LNCaP clone FGC (cell line): ENCODE data around the gene ARMC5.
"Not testable (repeated sequence)": the region's sequence is repeated elsewhere in the genome, so short reads cannot be mapped to it uniquely, and the experiment has no call there.

Experiments
- DNase-seq: peaks from one replicate; pipeline ENCODE4 v3.0.0-alpha.2; 2011; ENCODE audit warnings: low read depth
- H3K4me3 ChIP-seq: 2 replicates; pipeline ENCODE4 v1.5.1; 2011; ENCODE audit warnings: mild to moderate bottlenecking, low read depth, low read length, control low read depth
- CTCF ChIP-seq: IDR thresholded peaks from 2 replicates; pipeline ENCODE4 v1.5.1; 2012; ENCODE audit warnings: mild to moderate bottlenecking; ENCODE audit not compliant: control insufficient read depth, insufficient read depth; ENCODE audit errors: extremely low read depth

The ARMC5 gene

DNA sequence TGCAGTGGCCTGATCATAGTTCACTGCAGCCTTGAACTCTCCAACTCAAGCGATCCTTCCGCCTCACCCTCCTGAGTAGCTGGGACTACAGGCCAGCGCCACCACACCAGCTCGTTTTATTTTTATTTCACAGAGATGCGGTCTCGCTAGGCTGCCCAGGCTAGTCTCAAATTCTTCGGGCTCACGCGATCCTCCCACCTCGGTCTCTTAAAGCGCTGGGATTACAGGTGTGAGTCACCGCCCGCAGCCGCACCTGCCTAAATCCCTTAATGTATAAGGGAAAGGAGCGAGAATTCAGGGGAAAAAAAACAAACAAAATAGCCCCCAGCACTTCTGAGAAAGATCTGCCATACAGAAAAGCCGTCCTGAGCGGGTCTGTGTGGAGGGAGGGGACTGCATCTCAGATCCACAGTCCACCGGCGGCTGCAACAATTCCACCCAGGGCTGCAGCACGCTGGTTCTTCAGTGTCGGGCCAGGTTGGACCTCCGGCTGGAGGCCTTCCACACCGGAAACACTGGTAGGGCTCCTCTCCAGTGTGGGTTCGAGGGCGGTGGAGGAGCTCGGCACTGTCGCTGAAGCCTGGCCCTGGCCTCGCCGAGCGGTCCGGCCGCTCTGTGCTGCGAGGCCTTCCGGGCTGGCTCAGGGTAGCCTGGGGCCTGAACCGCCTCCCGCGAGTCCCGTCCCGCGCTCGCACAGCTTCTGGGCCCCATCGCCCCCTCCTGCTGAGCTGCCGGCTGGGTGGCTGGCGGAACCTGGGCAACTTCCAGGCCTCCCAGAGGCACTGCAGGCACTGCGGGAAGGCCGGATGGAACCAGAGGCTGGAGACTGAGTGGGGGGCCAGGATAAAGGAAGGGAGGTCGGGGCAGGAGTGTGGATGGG, 23.7 kb upstream of the ARMC5 start:
- H3K4me3 ChIP-seq: no peak overlapping the region
- no peak for TF ChIP-seq CTCF
- no peak for DNase-seq

DNA sequence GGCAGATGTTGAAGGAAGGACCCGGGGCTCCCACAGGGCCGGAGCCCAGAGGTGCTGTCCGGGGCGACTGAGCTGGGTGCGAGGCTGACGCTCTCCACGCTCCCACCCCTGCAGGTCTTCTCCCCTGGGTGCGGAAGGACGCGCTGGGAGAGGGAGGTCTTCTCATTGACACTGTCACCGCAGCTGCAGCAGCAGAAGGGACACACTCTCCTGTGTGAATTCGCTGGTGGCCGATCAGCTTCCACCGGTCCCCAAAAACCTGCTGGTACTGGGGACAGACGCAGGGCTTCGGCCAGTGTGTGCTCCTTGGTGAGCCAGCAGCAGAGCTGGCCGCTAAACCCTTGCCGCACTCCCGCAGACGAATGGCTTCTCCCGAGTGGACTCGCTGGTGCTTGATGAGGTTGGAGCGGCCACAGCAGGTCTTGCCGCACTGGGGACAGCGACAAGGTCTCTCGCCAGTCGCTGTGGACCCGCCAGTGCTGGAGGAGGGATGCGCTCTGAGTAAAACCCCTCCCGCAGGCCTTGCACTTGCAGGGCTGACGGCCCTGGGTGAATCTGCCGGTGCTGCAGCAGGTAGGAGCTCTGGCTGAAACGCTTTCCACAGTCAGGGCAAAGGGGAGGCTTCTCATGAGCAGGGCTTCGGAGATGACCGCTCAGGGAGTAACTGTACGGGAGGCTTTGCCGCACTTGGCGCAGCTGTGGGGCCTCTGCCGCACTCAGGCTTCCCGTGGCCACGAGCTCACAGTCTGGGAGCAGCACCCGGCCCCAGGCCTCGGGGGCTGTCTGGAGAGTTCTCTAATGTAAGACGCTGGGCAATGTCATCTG, 22.9 kb upstream of the ARMC5 start:
- no peak for DNase-seq
- TF ChIP-seq CTCF: no peak
- H3K4me3 ChIP-seq: no peak overlapping the region

DNA sequence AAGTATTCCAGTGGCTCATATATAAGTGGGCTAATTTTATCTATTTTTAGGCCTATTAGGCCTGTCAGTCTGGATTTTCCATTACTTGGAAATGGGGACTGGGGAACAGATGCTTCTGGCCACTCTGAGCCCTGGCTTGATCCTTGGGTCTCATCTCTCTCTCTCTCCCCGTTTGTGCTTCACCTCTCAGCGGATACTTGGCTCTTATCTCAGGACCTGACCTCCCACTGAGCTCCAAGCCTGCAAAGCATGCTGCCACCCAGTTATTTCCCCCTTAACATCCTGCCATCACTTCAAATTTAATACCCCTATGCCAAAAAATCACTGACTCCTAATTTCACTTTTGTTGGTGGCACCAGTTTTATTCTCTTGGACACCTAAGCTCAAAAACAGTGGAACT, 20.9 kb upstream of the ARMC5 start:
- no peak for DNase-seq
- no peak for TF ChIP-seq CTCF
- H3K4me3 ChIP-seq: no peak overlapping the region

GRCh38 chr16:31439023-31439422, 20.3 kb upstream of the ARMC5 start:
- not testable (repeated sequence) for DNase-seq, H3K4me3 ChIP-seq

GRCh38 chr16:31439519-31439918, 19.8 kb upstream of the ARMC5 start:
- no peak for TF ChIP-seq CTCF
- no peak overlapping the region for H3K4me3 ChIP-seq
- no peak for DNase-seq

DNA sequence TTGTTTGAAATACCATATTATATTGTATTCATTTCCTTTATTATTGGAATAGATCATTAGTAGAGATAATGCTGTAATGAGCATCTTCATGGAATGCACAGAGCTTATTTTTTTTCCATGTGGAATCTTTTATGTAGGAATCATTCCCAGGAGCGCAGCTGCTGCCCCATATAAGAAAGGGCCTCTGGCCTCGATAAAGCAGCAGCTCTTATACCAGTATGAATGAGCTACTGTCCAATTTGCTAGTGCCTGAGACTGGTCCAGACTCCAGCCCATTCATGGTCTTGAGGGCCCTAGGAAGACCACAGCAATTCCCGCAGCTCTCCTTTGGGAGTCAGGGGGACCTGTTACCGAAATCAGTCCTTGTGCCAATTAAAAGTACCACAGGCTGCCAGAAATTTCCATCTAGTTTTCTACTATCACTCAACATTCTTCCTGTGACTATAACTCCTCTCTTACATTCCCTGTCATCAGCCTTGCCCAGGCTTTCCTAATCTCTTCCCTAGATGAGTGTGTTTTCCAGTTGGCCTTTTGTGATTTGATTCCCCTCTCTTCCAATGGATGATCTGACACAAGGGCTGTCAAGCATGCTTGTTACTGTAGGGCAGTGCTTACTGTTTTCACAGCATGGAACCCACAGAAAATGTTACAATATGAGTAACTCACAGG, 18.7 kb upstream of the ARMC5 start:
- no peak for DNase-seq
- no peak overlapping the region for H3K4me3 ChIP-seq
- TF ChIP-seq CTCF: no peak

DNA sequence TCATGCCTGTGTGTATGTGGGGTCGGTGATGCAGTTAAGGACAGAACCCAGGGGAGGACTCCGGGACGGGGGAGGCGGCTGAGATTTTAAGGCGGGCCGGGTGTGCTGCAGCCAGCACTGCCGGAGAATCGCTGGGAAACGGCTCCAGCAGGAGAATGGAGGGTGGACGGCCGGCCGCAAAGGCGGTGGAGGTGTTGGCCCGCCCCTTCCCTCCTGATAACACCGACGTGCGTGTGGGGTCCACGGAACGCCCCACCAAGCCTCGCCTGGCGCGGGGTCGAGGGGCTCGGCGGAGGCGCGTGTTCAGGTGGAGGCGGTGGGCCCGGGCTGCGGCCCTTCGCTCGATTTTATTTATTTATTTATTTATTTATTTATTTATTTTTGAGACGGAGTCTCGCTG, 17.3 kb upstream of the ARMC5 start:
- TF ChIP-seq CTCF: no peak
- peak overlapping the region; percentile 72 for H3K4me3 ChIP-seq
- DNase-seq: no peak

DNA sequence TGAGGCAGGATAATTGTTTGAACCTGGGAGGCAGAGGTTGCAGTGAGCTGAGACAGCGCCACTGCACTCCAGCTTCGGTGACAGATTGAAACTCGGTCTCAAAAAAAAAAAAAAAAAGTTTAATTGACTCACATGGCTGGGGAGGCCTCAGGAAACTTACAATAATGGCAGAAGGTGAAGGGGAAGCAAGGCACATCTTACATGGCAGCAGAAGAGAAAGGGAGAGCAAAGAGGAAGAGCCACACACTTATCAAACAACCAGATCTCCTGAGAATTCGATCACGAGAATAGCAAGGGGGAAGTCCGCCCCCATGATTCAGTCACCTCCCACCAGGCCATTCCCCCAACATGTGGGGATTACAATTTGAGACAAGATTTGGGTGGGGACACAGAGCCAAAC, 13.4 kb upstream of the ARMC5 start:
- H3K4me3 ChIP-seq, DNase-seq: not testable (repeated sequence)
